GM19468 (cell line): ENCODE data around the gene STMP1.
"Not testable (repeated sequence)": the region's sequence is repeated elsewhere in the genome, so short reads cannot be mapped to it uniquely, and the experiment has no call there.

ENCODE experiments used
- ATAC-seq: cut with Tn5 transposase; IDR thresholded peaks from one replicate; pipeline ENCODE4 v1.9.1; 2021; ENCODE audit warnings: mild to moderate bottlenecking, moderate library complexity, moderate number of reproducible peaks; ENCODE audit not compliant: unreplicated experiment; ENCODE audit errors: extremely low read depth

Gene STMP1

GRCh38 chr7:135692055-135692454 is 29.7 kb downstream of the STMP1 start:
- ATAC-seq, result no peak

- ATAC-seq, result not testable (repeated sequence)
These were observed 30.3 kb downstream of the STMP1 start for GRCh38 chr7:135692606-135693005.

- ATAC-seq, result no peak
These were observed 31.2 kb downstream of the STMP1 start for GRCh38 chr7:135693558-135693957.

GRCh38 chr7:135697276-135698049 is 35.1 kb downstream of the STMP1 start:
- no peak for ATAC-seq

- no peak for ATAC-seq
These were observed 41.8 kb downstream of the STMP1 start for GRCh38 chr7:135704074-135704473.

- no peak for ATAC-seq
These were observed 42.4 kb downstream of the STMP1 start for GRCh38 chr7:135704698-135705097.

- no peak for ATAC-seq
These were observed 43.9 kb downstream of the STMP1 start for GRCh38 chr7:135706038-135706742.

- no peak for ATAC-seq
These were observed 44.7 kb downstream of the STMP1 start for GRCh38 chr7:135706858-135707569.

GRCh38 chr7:135707570-135707966 is 45.3 kb downstream of the STMP1 start:
- ATAC-seq, result no peak

- no peak for ATAC-seq
These were observed 45.7 kb downstream of the STMP1 start for GRCh38 chr7:135708041-135708440.

GRCh38 chr7:135709508-135709907 is 47.2 kb downstream of the STMP1 start:
- ATAC-seq, result no peak

- ATAC-seq, result no peak
These were observed 48.3 kb downstream of the STMP1 start for GRCh38 chr7:135710417-135711138.

- ATAC-seq, result no peak
These were observed 48.8 kb downstream of the STMP1 start for GRCh38 chr7:135711139-135711469.

GRCh38 chr7:135712182-135712782 is 50.0 kb downstream of the STMP1 start:
- ATAC-seq, result no peak

GRCh38 chr7:135712796-135713195 is 50.5 kb downstream of the STMP1 start:
- ATAC-seq, result no peak

GRCh38 chr7:135713836-135714470 is 51.6 kb downstream of the STMP1 start:
- ATAC-seq, result no peak

- ATAC-seq, result no peak
These were observed 52.3 kb downstream of the STMP1 start for GRCh38 chr7:135714534-135715009.

- no peak for ATAC-seq
These were observed 52.8 kb downstream of the STMP1 start for GRCh38 chr7:135715055-135715522.

GRCh38 chr7:135715673-135716072 is 53.4 kb downstream of the STMP1 start:
- ATAC-seq, result no peak
